ENCODE data around the gene ZNF577.
"Not testable (repeated sequence)": the region's sequence is repeated elsewhere in the genome, so short reads cannot be mapped to it uniquely, and the experiment has no call there.

Gene ZNF577

DNA sequence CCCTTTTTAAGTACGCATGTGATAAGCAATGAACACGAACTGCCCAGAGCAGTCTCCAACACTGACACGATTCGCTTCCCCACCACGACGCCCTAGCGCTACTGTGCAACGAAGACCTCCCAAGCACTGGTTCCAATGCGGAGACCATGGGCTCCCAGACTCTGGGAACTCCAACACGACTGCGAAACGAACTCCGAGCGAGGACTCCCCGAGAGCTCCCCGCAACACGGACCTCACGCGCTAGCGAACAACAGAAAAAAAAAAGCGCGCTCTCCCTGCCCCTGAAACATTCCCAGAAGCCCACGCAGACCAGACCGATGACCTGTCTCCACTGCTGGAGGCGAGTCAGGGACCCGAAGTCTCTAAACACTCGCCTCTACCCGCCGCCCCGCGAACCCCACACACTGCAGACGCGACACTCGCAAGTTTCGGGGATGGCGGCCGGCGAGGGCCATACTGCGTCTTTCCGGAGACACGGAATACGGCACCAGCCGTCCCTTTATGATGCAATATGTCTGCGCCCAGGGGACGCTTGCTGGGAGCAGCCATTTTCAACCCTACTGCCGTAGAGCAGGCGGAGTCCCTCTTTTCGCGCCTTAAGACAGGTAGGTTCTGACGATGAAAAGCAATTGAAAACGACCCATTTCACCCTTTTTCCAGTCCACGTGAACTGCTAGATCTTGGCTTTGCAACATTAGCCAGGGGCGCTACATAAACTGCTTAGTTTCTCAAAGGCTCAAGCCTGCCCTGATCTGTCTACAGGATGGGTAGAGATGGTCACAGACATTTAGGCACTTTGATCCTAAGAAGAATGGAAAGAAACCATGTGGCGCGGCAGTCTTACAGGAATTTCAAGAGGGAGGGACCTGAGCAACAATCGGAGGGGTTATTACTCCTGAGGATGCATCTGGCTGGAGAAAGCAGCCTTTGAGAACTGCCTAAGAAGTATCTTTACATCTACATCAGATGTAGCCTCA is at the start of gene ZNF577:
TSS of gene ZNF577 (minus strand) at position 430 of the 977 bp plus-strand sequence. CDS start 7,569 bp downstream, outside the sequence.
- peak; percentile 11 to 50 for DNase-seq (ENCODE audit: low read depth in 1 of 2, low spot score in 1 of 2)

DNA sequence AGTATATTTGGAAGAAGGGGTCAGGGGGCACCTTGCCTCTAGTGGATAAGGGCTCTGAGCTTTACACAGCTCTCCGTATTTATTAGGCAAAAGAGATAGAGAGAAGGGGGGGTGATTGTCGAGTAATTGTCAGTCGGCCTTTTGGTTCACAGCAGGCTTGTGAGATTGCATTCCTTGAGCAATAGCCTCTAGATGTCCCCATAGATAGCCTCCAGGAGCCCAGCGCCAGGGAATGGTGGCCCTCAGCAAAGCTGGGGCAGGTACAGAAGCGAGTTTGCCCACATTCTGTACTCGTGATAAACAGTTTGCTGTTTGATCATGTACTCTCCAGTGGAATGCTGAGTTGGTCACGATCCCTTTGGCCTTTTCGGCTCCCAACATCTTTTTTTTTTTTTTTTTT is 44.2 kb upstream of the ZNF577 start:
- no peak for DNase-seq (ENCODE audit: low read depth in 1 of 2, low spot score in 1 of 2)

GRCh38 chr19:51927859-51928258 is 40.1 kb upstream of the ZNF577 start:
- DNase-seq (ENCODE audit: low read depth in 1 of 2, low spot score in 1 of 2) = no peak

DNA sequence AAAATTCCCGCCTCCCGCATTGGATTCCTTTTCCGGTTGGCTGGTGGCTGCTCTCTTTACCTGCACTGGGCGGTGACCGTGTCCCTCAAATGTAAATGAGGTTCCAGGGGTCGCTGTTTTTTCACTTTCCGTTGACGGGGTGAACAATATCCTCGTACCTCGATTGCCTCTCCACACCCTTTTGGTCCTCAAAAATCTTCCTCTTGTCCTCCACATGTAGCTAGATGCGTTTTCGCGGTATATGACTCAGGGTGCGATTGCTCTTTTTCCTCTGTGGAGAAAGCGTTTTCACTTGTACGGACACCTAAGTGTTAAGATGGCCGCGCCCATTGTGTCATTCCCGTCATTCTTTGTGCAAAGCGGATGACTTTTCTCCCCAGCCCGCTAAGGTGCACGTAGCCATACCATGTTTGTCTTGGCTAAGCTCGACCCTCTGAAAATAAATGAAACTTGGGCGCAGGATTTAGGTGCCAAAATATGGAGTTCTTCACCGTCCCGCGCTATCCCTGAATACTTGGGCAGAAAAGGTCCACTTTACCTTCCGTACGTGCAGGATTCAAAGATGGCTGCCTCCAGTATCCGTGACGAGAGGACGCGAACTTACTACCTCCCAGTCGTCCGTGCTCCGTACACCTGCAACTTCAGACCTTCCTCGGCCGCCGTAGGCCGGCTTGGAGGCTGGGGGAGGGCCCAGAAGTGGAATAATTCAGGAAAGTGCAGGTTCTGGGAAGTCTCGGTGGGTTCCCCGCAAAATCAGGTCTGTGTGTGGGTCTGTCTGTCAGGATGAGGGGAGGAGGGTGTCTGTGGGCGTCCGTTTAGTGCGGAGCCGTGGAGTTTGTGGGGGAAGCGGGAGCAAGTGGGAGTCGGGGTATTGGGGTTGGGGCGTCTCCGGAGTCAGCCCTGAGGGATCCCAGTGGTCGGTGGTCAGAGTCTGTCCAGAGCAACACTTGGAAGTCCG is 39.3 kb upstream of the ZNF577 start, which contains the start of gene ZNF613:
TSS of gene ZNF613 (plus strand) at position 689 of the 958 bp plus-strand sequence. CDS start 8,749 bp downstream, outside the sequence.
- DNase-seq (ENCODE audit: low read depth in 1 of 2, low spot score in 1 of 2) = peak; percentile 63 to 68

- DNase-seq (ENCODE audit: low read depth in 1 of 2, low spot score in 1 of 2) = no peak
Observed at GRCh38 chr19:51926426-51926783, 38.7 kb upstream of the ZNF577 start.

DNA sequence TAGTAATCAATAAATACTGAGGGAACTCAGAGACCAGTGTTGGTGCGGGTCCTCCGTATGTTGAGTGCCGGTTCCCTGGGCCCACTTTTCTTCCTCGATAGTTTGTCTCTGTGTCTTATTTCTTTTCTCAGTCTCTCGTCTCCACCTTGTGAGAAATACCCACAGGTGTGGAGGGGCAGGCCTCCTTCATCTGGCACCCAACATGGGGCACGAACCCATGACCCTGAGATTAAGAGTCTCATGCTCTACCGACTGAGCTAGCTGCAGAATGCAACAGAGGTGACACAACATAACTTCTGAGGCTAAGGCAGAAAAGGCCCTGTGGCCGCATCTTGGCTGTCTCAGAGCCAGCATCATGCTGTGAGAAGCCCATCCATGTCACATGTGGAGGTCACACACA is 34.2 kb upstream of the ZNF577 start:
- DNase-seq (ENCODE audit: low read depth in 1 of 2, low spot score in 1 of 2) = no peak

DNA sequence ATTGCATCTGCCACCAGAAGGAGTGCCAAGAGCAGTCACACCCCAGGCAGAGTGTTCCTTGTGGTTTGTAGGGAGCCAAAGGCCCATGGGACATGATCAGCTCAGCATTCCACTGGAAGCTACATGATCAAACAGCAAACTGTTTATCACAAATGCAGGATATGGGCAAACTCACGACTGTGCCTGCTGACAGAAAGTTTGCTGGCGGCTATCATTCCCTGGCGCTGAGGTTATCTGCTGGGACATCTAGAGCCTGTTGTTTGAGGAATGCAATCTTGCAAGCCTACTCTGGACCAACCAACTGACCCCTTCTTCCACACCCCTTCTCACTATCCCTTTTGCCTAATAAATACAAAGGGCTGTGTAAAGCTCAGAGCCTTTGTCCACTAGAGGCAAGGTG is 31.9 kb upstream of the ZNF577 start:
- no peak for DNase-seq (ENCODE audit: low read depth in 1 of 2, low spot score in 1 of 2)

DNA sequence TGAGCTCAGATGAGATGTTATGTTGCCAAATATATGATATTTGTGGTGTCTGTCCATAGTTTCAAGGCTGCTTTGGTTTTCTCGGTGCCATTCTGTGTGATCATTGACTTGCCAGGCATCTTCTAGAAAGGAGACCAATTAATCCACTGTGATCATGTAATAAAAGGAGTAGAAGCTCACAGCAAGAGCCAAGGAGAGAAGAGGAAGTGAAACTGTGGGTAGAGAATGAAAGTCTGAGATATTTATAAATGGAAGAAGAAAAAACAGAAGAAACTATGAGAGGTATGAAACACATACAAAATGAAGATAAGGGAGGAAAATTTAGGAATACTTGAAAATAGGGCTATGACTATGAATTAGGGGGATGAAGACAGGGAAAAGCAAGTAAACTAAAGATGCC is 28.4 kb upstream of the ZNF577 start:
- DNase-seq (ENCODE audit: low read depth in 1 of 2, low spot score in 1 of 2) = no peak

DNA sequence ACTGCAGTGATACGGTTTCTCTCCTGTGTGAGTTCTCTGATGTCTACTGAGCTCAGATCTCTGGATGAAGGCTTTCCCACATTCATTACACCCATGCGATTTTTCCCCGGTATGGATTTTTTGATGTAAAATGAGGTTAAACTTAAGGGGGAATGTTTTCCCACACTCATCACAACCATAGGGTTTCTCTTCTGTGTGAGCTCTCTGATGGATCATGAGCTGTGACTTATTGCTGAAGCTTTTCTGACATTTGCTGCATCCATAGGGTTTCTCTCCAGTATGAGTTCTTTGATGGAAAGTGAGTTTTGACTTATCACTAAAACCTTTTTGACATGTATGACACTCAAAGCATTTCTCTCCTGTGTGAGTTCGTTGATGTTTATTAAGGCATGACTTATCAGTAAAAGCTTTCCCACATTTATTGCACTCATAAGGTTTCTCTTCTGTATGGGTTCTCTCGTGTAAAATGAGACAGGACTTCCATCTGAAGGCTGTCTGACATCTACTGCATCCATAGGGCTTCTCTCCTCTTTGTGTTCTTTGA is 27.6 kb upstream of the ZNF577 start:
- DNase-seq (ENCODE audit: low read depth in 1 of 2, low spot score in 1 of 2) = no peak

DNA sequence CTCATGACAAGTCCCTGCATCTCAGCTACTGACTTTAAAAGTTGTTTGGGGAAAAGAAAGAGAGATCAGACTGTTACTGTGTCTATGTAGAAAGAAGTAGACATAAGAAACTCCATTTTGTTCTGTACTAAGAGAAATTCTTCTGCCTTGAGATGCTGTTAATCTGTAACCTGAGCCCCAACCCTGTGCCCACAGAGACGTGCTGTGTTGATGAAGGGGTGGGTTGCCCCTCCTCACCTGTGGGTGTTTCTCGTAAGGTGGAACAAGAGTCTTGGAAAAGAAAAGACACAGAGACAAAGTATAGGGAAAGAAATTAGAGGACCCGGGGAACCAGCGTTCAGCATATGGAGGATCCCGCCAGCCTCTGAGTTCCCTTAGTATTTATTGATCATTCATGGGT is 20.2 kb upstream of the ZNF577 start:
- not testable (repeated sequence) for DNase-seq (ENCODE audit: low read depth in 1 of 2, low spot score in 1 of 2)

DNA sequence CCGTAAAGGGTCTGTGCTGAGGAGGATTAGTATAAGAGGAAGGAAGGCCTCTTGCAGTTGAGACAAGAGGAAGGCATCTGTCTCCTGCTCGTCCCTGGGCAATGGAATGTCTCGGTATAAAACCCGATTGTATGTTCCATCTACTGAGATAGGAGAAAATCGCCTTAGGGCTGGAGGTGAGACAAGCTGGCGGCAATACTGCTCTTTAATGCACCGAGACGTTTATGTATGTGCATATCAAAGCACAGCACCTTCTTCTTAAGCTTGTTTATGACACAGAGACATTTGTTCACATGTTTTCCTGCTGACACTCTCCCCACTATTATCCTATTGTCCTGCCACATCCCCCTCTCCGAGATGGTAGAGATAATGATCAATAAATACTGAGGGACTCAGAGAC is 18.4 kb upstream of the ZNF577 start:
- DNase-seq (ENCODE audit: low read depth in 1 of 2, low spot score in 1 of 2) = not testable (repeated sequence)

- not testable (repeated sequence) for DNase-seq (ENCODE audit: low read depth in 1 of 2, low spot score in 1 of 2)
Observed at GRCh38 chr19:51905639-51906038, 17.9 kb upstream of the ZNF577 start.

GRCh38 chr19:51905206-51905605 is 17.5 kb upstream of the ZNF577 start:
- DNase-seq (ENCODE audit: low read depth in 1 of 2, low spot score in 1 of 2) = no peak

DNA sequence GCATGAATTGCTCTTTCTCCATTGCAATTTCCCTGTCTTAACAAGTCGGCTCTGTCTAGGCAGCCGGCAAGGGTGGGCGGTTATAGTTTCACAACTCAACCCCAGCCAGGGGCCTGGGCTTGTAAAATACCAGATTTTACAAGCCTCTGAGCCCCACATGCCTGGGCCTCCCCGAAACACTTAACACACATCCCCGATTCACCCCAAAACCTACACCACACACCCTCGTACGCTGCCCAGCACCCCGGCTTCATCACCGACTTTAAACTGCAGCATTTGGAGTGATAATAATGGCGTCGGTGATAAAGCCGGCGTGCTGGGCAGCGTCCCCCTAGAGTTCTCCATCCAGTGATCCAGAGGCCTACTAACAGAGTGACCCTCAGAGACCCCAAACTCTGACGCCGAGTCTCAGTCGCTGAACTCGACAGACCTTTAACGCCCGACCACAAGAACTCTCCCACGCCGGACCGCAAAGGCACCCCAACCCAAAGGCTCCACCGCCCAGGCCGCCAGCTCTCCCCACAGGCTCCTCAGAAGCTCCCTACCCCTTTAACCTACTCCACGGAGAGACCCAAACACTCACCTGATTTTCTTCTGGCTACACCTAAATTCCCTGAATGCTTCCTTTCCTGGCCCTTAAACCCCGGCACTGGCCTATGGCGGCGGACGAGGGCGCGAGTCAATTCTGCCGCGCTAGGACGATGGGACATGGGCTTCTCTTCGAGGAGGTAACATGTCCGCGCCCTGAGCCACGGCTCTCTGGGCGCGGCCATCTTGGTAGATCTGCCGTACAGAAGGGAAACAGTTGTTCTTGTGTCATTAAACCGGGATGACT is 16.8 kb upstream of the ZNF577 start, which contains the start of gene ZNF649:
TSS of gene ZNF649 (minus strand) at position 687 of the 835 bp plus-strand sequence. CDS start 4,910 bp downstream, outside the sequence.
- peak; percentile 58 to 67 for DNase-seq (ENCODE audit: low read depth in 1 of 2, low spot score in 1 of 2)

DNA sequence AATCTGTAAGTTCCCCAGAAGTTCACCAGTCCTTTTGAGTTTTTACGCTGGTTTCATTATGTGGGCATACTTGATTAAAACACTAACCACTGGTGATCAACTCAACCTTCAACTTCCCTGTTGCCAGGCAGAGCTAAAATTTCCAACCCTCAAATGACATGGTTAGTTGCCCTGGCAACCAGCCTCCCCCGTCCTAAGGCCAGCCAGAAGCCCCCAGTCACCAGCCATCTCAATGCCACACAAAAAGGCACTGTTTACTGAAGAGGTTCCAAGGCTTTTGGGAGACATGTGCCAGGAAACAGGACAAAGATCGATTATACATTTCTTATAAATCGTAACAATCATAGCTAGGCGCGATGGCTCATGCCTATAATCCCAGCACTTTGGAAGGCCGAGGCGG is 15.4 kb upstream of the ZNF577 start:
- DNase-seq (ENCODE audit: low read depth in 1 of 2, low spot score in 1 of 2) = no peak

DNA sequence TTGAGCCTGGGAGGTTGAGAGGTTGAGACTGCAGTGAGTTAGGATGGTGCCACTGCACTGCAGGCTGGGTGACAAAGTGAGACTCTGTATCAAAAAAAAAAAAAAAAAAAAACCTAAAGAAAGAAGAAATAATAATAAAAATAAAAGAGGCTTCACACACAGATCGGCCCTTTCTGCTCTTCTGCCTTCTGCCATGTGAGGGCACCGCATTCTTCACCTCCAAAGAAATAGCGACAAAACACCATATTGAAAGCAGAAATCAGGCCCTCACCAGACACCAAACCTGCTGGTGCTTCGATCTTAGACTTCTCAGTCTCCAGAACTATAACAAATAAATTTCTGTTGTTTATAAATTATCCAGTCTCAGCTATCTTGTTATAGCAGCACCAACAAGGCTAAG is 14.1 kb upstream of the ZNF577 start:
- DNase-seq (ENCODE audit: low read depth in 1 of 2, low spot score in 1 of 2) = no peak

DNA sequence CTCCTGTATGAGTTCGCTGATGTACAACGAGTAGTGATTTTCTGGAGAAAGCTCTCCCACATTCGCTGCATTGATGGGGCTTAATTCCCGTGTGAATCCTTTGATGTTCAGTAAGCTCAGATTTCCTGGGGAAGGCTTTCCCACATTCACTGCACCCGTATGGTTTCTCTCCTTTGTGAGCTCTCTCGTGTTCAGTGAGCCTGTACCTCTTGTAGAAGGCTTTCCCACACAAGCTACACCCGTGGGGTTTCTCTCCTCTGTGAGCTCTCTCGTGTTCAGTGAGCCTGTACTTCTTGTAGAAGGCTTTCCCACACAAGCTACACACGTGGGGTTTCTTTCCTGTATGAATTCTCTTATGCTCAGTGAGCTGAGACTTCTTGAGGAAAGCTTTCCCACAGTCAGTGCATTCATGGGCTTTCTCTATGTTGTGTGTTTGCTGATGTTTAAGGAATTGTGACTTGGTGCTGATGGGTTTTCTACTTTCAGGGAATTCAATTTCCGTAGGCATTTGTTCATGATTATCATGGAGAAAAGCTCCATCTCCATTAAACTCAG is 3.5 kb upstream of the ZNF577 start:
- no peak for DNase-seq (ENCODE audit: low read depth in 1 of 2, low spot score in 1 of 2)

DNA sequence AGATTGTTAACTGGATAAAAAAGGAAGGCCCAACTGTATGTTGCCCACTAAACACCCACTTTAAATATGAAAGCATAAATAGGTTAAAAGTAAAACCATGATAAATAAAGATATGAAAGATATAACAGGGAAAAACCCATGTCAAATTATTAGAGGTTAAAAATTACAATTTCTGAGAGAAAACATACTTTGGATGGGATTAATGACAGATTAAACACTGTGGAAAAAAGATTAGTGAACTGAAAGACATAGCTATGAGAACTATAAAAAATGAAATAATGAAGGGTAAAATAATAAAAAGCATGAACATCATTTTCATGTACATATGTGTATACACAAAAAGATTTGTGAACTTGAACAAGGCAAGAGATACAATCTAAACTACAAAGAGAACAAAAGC is 2.2 kb upstream of the ZNF577 start:
- no peak for DNase-seq (ENCODE audit: low read depth in 1 of 2, low spot score in 1 of 2)

DNA sequence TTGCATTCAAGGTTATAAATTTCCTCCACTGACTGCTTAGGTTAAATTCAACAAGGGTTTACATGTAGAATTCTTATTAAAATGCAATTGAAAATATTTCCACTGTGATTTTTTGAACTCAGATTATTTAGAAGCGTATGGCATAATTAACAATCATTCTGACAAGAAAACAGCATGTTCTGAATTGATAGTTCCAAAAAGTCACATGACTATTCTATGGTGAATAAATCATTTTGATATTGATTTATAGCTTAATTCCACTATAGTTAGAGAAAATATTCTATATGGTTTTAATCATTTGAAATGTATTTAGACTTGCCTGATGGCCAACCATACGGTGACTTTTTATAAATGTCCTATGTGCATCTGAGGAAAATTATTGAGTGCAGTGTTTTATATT is 3.0 kb downstream of the ZNF577 start:
- DNase-seq (ENCODE audit: low read depth in 1 of 2, low spot score in 1 of 2) = no peak

DNA sequence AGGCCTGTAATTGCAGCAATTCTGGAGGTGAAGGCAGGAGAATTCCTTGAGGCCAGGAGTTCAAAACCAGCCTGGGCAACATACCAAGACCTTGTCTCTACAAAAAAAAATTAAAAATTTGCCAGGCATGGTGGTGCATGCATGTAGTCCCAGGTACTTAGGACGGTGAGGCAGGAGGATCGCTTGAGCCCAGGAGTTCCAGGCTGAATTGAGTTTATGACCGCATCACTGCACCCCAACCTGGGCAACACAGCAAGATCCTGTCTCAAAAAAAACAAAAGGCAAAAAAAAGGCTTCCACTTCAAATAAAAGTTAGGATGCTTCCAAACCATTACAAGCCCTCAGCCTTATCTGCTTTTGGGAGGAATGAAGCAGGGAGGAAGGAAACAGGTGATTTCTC is 5.2 kb downstream of the ZNF577 start:
- DNase-seq (ENCODE audit: low read depth in 1 of 2, low spot score in 1 of 2) = no peak

Measured in stimulated activated CD4-positive, alpha-beta T cell treated with anti-CD3 and anti-CD28 coated beads, Interleukin-15, amount 100 ng/mL, for 1 hour (primary cell).